MM.1S (cell line): Measurements from ENCODE around the gene PARD3.

ENCODE experiments used
- EZH2 ChIP-seq: fragments of 300-600 bp; sonication (generic); optimal IDR thresholded peaks from 2 replicates; pipeline ENCODE3; 2017; ENCODE audit warnings: low read depth, mild to moderate bottlenecking, antibody characterized with exemption, low read length, mixed read lengths
- EZH2phosphoT487 ChIP-seq: fragments of 300-600 bp; sonication (generic); IDR thresholded peaks from 2 replicates; pipeline ENCODE4 v1.6.1; 2018; ENCODE audit warnings: antibody characterized with exemption, low read length
- TF ChIP-seq, protein P1 (sequence below): fragments of 300-600 bp; sonication (generic); IDR thresholded peaks from 2 replicates; pipeline ENCODE4 v1.5.1; 2016; ENCODE audit warnings: antibody characterized with exemption, low read length, mixed read lengths

DNA sequence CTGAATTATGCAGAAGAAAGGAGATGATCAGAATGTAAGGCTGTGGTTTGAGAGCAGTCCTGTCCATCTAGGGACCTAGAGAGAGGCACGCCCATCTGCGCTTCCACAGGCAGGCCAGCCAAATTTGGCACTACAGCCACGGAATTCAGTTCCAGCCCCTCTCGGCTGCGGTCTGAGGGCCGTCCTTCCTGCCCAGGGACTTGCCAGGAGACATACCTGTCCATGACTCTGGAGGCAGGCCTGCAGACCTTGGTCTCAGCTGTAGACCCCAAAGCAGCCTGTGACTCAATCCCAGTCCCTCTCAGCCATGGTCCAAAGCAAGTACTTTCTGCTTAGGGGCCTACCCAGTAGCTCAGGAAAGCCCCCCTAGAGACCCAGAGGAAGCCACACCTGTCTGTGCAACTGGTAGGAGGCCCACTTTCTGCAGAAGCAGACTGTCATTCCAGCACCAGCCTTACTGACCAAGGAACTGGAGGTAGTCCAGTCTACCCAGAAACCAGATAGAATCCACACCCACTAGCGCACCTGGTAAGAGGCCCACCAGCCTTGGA, 720.9 kb downstream of the PARD3 start:
- TF ChIP-seq, protein P1, sequence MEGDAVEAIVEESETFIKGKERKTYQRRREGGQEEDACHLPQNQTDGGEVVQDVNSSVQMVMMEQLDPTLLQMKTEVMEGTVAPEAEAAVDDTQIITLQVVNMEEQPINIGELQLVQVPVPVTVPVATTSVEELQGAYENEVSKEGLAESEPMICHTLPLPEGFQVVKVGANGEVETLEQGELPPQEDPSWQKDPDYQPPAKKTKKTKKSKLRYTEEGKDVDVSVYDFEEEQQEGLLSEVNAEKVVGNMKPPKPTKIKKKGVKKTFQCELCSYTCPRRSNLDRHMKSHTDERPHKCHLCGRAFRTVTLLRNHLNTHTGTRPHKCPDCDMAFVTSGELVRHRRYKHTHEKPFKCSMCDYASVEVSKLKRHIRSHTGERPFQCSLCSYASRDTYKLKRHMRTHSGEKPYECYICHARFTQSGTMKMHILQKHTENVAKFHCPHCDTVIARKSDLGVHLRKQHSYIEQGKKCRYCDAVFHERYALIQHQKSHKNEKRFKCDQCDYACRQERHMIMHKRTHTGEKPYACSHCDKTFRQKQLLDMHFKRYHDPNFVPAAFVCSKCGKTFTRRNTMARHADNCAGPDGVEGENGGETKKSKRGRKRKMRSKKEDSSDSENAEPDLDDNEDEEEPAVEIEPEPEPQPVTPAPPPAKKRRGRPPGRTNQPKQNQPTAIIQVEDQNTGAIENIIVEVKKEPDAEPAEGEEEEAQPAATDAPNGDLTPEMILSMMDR = no peak
- TF ChIP-seq EZH2phosphoT487 (no peak), EZH2 (no peak)
